Keratinocyte (primary cell): ENCODE data around the gene PPP1R26. TPM values are rescaled to one million over a fixed set of nuclear protein-coding genes. Genes with fewer than 3 reads are reported as not detected.
"Not testable (repeated sequence)": the region's sequence is repeated elsewhere in the genome, so short reads cannot be mapped to it uniquely, and the experiment has no call there.

Experiments
- DNase-seq: peaks from one replicate; pipeline ENCODE4 v3.0.0-alpha.2; 2011; ENCODE audit warnings: low read depth, missing footprints, low spot score
- FAIRE-seq: peaks from 2 replicates; lab custom pipeline; 2011; peaks lifted over from hg19 to GRCh38; lab: Jason Lieb, UNC
- H2AFZ ChIP-seq: 2 replicates; pipeline ENCODE4 v1.6.0; 2012; ENCODE audit warnings: low read length, control low read depth, inconsistent platforms; ENCODE audit not compliant: control insufficient read depth
- H3K27ac ChIP-seq: 2 replicates; pipeline ENCODE4 v1.5.1; 2011; ENCODE audit warnings: low read length; ENCODE audit not compliant: control insufficient read depth, insufficient read depth
- H3K27me3 ChIP-seq: 3 replicates; pipeline ENCODE4 v1.6.0; 2011; ENCODE audit warnings: low read length; ENCODE audit not compliant: control insufficient read depth, insufficient read depth; ENCODE audit errors: extremely low read depth
- H3K36me3 ChIP-seq, 2 experiments: 2 replicates in 1 of 2; 3 replicates in 1 of 2; pipeline ENCODE4 v1.5.1; 2011; ENCODE audit warnings: low read length in 2 of 2, mild to moderate bottlenecking in 1 of 2; ENCODE audit not compliant: control insufficient read depth in 2 of 2, insufficient read depth in 2 of 2; ENCODE audit errors: extremely low read depth in 1 of 2
- H3K4me1 ChIP-seq: 3 replicates; pipeline ENCODE4 v1.5.1; 2011; ENCODE audit warnings: low read length; ENCODE audit not compliant: control insufficient read depth, insufficient read depth; ENCODE audit errors: extremely low read depth
- H3K4me2 ChIP-seq: 3 replicates; pipeline ENCODE4 v1.6.0; 2011; ENCODE audit warnings: low read depth, low read length; ENCODE audit not compliant: control insufficient read depth, insufficient read depth; ENCODE audit errors: extremely low read depth
- H3K4me3 ChIP-seq, 3 experiments: fragments of 200-600 bp in 1 of 3; sonication (generic) in 1 of 3; 2 replicates in 2 of 3; 3 replicates in 1 of 3; pipeline ENCODE4 v1.5.1; 2011 to 2016; ENCODE audit warnings: low read length in 3 of 3, mild to moderate bottlenecking in 3 of 3, control low read depth in 2 of 3, inconsistent platforms in 1 of 3, low read depth in 1 of 3, mixed read lengths in 1 of 3, mixed run types in 1 of 3, moderate library complexity in 1 of 3; ENCODE audit not compliant: control insufficient read depth in 2 of 3, insufficient read depth in 2 of 3; ENCODE audit errors: extremely low read depth in 1 of 3
- H3K79me2 ChIP-seq: 2 replicates; pipeline ENCODE4 v1.6.0; 2012; ENCODE audit warnings: low read length; ENCODE audit not compliant: control insufficient read depth, insufficient read depth
- H3K9ac ChIP-seq: 3 replicates; pipeline ENCODE4 v1.6.0; 2011; ENCODE audit warnings: low read length; ENCODE audit not compliant: control insufficient read depth, insufficient read depth; ENCODE audit errors: extremely low read depth
- H3K9me1 ChIP-seq: 3 replicates; pipeline ENCODE4 v1.6.0; 2011; ENCODE audit warnings: low read length; ENCODE audit not compliant: control insufficient read depth, insufficient read depth; ENCODE audit errors: extremely low read depth
- H3K9me3 ChIP-seq: 2 replicates; pipeline ENCODE4 v1.5.1; 2012; ENCODE audit warnings: low read depth, low read length; ENCODE audit not compliant: control insufficient read depth
- H4K20me1 ChIP-seq: 3 replicates; pipeline ENCODE4 v1.6.0; 2011; ENCODE audit warnings: low read length; ENCODE audit not compliant: control insufficient read depth, insufficient read depth; ENCODE audit errors: extremely low read depth
- CTCF ChIP-seq, 3 experiments: IDR thresholded peaks in 1 of 3; conservative IDR thresholded peaks in 1 of 3; optimal IDR thresholded peaks in 1 of 3; 2 replicates in 2 of 3; 3 replicates in 1 of 3; pipeline versions ENCODE3 to v1.5.1; 2011; ENCODE audit warnings: low read length in 3 of 3, mild to moderate bottlenecking in 3 of 3, moderate library complexity in 2 of 3, control low read depth in 1 of 3, inconsistent platforms in 1 of 3; ENCODE audit not compliant: insufficient read depth in 2 of 3; ENCODE audit errors: extremely low read depth in 1 of 3
- EZH2 ChIP-seq: IDR thresholded peaks from one replicate; pipeline ENCODE4 v1.6.1; 2012; ENCODE audit warnings: inconsistent platforms, mild to moderate bottlenecking, low read length, moderate library complexity
- dilution Hi-C: fragments of 300-500 bp; cut with MboI; formaldehyde crosslinking; loops from one replicate; pipeline ENCODE4 v1.7.0; 2020; ENCODE audit warnings: low sequenced_read_pairs; ENCODE audit not compliant: extremely low pct_ligation_motif_present
- polyA plus RNA-seq, 5 experiments: library from polyadenylated mRNA; depleted of rRNA in 3 of 5; stranded (reverse) in 3 of 5; stranded (forward) in 1 of 5; unstranded in 1 of 5; fragments of >200 nt; gene quantifications; 1 replicate in 1 of 5; 2 replicates in 3 of 5; 3 replicates in 1 of 5; pipeline versions ENCODE4 v1.2.1 to v1.2.3, GENCODE V29; 2011 to 2012; ENCODE audit warnings: missing spikeins in 2 of 5, low read depth in 1 of 5, low replicate concordance in 1 of 5

The PPP1R26 gene
- polyA plus RNA-seq, 1 donor (not counting 4 experiments of a cell fraction or from before 2014, with no cell fraction given) = 4.3 TPM

GRCh38 chr9:135535631-135536030 lies 56.0 kb downstream of the PPP1R26 start:
- H3K36me3 ChIP-seq, dilution Hi-C loops, H3K9ac ChIP-seq, H3K4me1 ChIP-seq, H3K4me3 ChIP-seq, H3K27ac ChIP-seq, H3K4me2 ChIP-seq, H3K9me3 ChIP-seq, H3K79me2 ChIP-seq, H3K9me1 ChIP-seq, H4K20me1 ChIP-seq, FAIRE-seq, H2AFZ ChIP-seq, DNase-seq: not testable (repeated sequence)
- H3K27me3 ChIP-seq = peaks cover 14% of the 10 kb centered on the region

GRCh38 chr9:135536216-135536615 lies 56.6 kb downstream of the PPP1R26 start:
- Histone ChIP-seq H2AFZ (no peak overlapping the region), H3K4me3 (no peak overlapping the region), H4K20me1 (no peaks in the 10 kb centered on the region), H3K9me3 (no peaks in the 10 kb centered on the region), H3K9me1 (no peaks in the 10 kb centered on the region), H3K9ac (no peak overlapping the region), H3K36me3 (no peaks in the 10 kb centered on the region), H3K27ac (no peak overlapping the region), H3K4me1 (no peaks in the 10 kb centered on the region), H3K79me2 (no peaks in the 10 kb centered on the region), H3K4me2 (no peak overlapping the region), H3K27me3 (peaks cover 14% of the 10 kb centered on the region)
- FAIRE-seq (no peak), DNase-seq (no peak)
- TF ChIP-seq EZH2 (no peak), CTCF (optimal IDR thresholded peaks at IDR 0.05 in 1 of 3, IDR thresholded peaks at IDR 0.05 in 1 of 3, conservative IDR thresholded peaks at IDR 0.05 in 1 of 3; ENCODE audit: extremely low read depth in 1 of 3, insufficient read depth in 2 of 3, low read length in 3 of 3) (no peak)
- dilution Hi-C loops = no loop called here

Other genes starting within 250 kb of the PPP1R26 start
- 44.7 to 115 TPM (median 61.1 TPM) in 3 replicates for gene MRPS2, start 20.9 kb downstream of the PPP1R26 start, polyA plus RNA-seq
- gene LCN1, start 41.7 kb downstream of the PPP1R26 start, polyA plus RNA-seq = not detected in 3 replicates
- gene OBP2A, start 66.3 kb downstream of the PPP1R26 start, polyA plus RNA-seq = not detected in 3 replicates
- gene PAEP, start 82.0 kb downstream of the PPP1R26 start, polyA plus RNA-seq = not detected in 3 replicates
- not detected in 3 replicates for gene GLT6D1, start 159.8 kb downstream of the PPP1R26 start, polyA plus RNA-seq
- not detected in 3 replicates for gene LCN9, start 183.5 kb downstream of the PPP1R26 start, polyA plus RNA-seq
- not detected in 3 replicates for gene SOHLH1, start 219.7 kb downstream of the PPP1R26 start, polyA plus RNA-seq
- not detected in 3 replicates for gene KCNT1, start 222.4 kb downstream of the PPP1R26 start, polyA plus RNA-seq